Neural crest cell (in vitro differentiated cells): ENCODE results near the gene RAMAC. TPM values are rescaled to one million over a fixed set of nuclear protein-coding genes. Genes with fewer than 3 reads are reported as not detected.

Source experiments
- DNase-seq: peaks from one replicate; pipeline ENCODE4 v3.0.0; 2021; ENCODE audit warnings: low read depth, mixed read lengths, low spot score
- H3K27ac Mint-ChIP-seq: one replicate; pipeline ENCODE4 v1.8.0; 2021; ENCODE audit warnings: mild to moderate bottlenecking, mixed read lengths; ENCODE audit not compliant: unreplicated experiment
- H3K27me3 Mint-ChIP-seq: 2 replicates; pipeline ENCODE4 v1.8.0; 2021; ENCODE audit warnings: low read depth, mild to moderate bottlenecking, mixed read lengths
- H3K36me3 Mint-ChIP-seq: 2 replicates; pipeline ENCODE4 v1.8.0; 2021; ENCODE audit warnings: low read depth, mild to moderate bottlenecking, mixed read lengths
- H3K4me1 Mint-ChIP-seq: 2 replicates; pipeline ENCODE4 v1.8.0; 2021; ENCODE audit warnings: mixed read lengths
- H3K4me3 Mint-ChIP-seq: one replicate; pipeline ENCODE4 v1.8.0; 2021; ENCODE audit warnings: mild to moderate bottlenecking, mixed read lengths
- H3K9me3 Mint-ChIP-seq: 2 replicates; pipeline ENCODE4 v1.8.0; 2021; ENCODE audit warnings: mixed read lengths
- CTCF ChIP-seq: fragments of 200-600 bp; sonication (generic); conservative IDR thresholded peaks from 2 replicates; pipeline ENCODE4 v1.5.0; 2021; ENCODE audit warnings: antibody characterized with exemption, mild to moderate bottlenecking
- total RNA-seq: library from RNA; stranded (reverse); gene quantifications from 2 replicates; pipeline ENCODE4 v1.2.1, GENCODE V29; 2021

RAMAC gene
- total RNA-seq, 1 donor from 2014 or later: 25.4 TPM

DNA sequence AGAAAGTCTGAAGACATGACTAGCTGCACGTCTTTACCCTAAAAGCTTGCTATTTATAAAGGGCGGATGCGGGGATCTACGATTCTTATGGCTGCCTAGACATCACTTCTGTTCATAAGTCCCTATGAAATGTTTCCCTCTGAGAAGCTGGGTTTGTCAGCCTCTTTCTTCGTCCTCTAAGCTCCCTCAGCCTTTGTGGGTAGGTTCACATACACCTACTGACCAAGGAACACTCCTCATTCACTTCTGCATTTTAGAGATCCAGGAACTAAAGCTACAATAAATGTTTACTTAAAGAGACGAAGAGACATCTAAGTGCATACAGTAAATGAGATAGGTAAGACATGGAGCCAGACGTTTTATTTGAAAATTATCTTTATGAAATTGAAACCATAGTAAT, 16.7 kb upstream of the RAMAC start:
- no peak for TF ChIP-seq CTCF
- H3K36me3 Mint-ChIP-seq: no peaks in the 10 kb centered on the region
- no peaks in the 10 kb centered on the region for H3K4me1 Mint-ChIP-seq
- DNase-seq: no peak
- H3K4me3 Mint-ChIP-seq: no peak overlapping the region
- H3K27me3 Mint-ChIP-seq: no peaks in the 10 kb centered on the region
- no peaks in the 10 kb centered on the region for H3K9me3 Mint-ChIP-seq
- no peak overlapping the region for H3K27ac Mint-ChIP-seq

DNA sequence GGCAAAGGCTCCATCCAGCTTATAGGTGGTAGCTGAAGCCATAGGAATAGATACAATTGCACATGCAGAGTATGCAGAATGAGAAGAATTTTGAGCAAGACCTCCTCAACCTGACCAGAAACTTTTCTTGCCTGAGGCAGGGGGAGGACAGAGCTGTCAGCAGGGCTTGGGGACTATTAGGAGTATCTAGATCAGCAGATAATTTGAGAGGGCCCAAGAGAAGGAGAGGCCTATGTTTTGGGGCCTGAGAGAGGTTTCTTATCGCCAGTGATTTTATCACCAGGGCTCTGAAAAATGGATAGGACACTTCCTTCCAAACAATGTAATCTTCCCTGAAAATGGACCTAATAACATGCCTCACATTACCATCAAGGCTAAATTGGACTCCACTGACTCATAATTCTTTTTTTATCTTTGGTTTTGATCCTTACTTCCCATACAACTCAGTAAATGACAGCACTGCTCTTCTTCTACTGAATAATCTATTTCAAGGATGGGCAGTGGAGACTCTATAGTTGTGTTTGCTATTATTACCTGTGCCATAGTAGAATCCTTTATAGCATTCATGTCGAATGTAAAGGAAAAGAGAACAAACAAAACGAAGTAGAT, 15.8 kb upstream of the RAMAC start:
- TF ChIP-seq CTCF: no peak
- no peak overlapping the region for H3K4me3 Mint-ChIP-seq
- no peaks in the 10 kb centered on the region for H3K36me3 Mint-ChIP-seq
- no peaks in the 10 kb centered on the region for H3K4me1 Mint-ChIP-seq
- DNase-seq: no peak
- no peaks in the 10 kb centered on the region for H3K27me3 Mint-ChIP-seq
- H3K27ac Mint-ChIP-seq: no peak overlapping the region
- H3K9me3 Mint-ChIP-seq: no peaks in the 10 kb centered on the region

- no peaks in the 10 kb centered on the region for H3K9me3 Mint-ChIP-seq
- no peaks in the 10 kb centered on the region for H3K4me1 Mint-ChIP-seq
- no peaks in the 10 kb centered on the region for H3K27me3 Mint-ChIP-seq
- H3K27ac Mint-ChIP-seq: no peak overlapping the region
- no peaks in the 10 kb centered on the region for H3K36me3 Mint-ChIP-seq
- H3K4me3 Mint-ChIP-seq: no peak overlapping the region
- no peak for DNase-seq
- TF ChIP-seq CTCF: no peak
These were observed 15.3 kb upstream of the RAMAC start for GRCh38 chr15:82970696-82971095.

GRCh38 chr15:82971218-82971984, 14.6 kb upstream of the RAMAC start:
- no peak for TF ChIP-seq CTCF
- Mint-ChIP-seq H3K4me1 (no peaks in the 10 kb centered on the region), H3K9me3 (no peaks in the 10 kb centered on the region), H3K36me3 (no peaks in the 10 kb centered on the region), H3K27me3 (no peaks in the 10 kb centered on the region), H3K4me3 (no peak overlapping the region), H3K27ac (no peak overlapping the region)
- no peak for DNase-seq

DNA sequence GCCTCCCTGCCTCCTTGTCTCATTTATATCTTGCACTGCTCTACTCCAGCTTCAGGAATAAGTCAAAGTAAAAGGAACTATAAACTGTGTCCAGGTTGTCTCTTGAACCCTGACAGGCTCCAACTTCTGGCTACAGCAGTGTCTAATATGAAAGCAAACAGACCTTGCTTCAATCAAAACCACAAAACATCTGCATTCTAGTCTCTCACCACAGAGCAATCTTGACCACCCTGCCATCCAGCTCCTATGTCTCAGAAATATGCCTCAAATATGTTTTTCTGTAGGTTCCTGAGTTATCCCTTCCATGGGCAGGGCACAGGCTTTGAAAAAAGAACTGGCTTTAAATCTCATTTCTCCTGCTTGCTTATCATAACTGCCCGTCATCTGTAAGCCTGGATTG, 13.0 kb upstream of the RAMAC start:
- no peak overlapping the region for H3K27ac Mint-ChIP-seq
- TF ChIP-seq CTCF: no peak
- H3K4me3 Mint-ChIP-seq: no peak overlapping the region
- no peaks in the 10 kb centered on the region for H3K9me3 Mint-ChIP-seq
- H3K4me1 Mint-ChIP-seq: no peaks in the 10 kb centered on the region
- no peak for DNase-seq
- no peaks in the 10 kb centered on the region for H3K36me3 Mint-ChIP-seq
- H3K27me3 Mint-ChIP-seq: no peaks in the 10 kb centered on the region
